ENCODE data around the gene CEP290. TPM values are rescaled to one million over a fixed set of nuclear protein-coding genes. Genes with fewer than 3 reads are reported as not detected.

The CEP290 gene
- total and polyA plus RNA-seq, 4 donors: 1.0 to 4.7 (median 4.0) TPM

- H3K9me3 ChIP-seq (ENCODE audit: control insufficient read depth in 4 of 4, low read length in 3 of 4): peaks cover 0 to 2% (median 0%) of the 10 kb centered on the region in 4 donors
- whole genome bisulfite sequencing: 88% methylated on average over 3 of the region's 3 CpGs
- H3K36me3 ChIP-seq (ENCODE audit: control insufficient read depth in 4 of 4, insufficient read depth in 3 of 4, low read depth in 1 of 4, low read length in 3 of 4): peaks cover 0 to 14% (median 8%) of the 10 kb centered on the region in 4 donors
- H3K4me3 ChIP-seq (ENCODE audit: low read depth in 1 of 3, low read length in 3 of 3): no peak overlapping the region
- no peak for DNase-seq (ENCODE audit: low spot score)
- H3K9ac ChIP-seq (ENCODE audit: low read depth in 1 of 2, low read length in 2 of 2): no peak overlapping the region
- H3K27ac ChIP-seq (ENCODE audit: low read depth in 1 of 2, low read length in 2 of 2): no peak overlapping the region
- H3K4me1 ChIP-seq (ENCODE audit: control insufficient read depth in 4 of 4, insufficient read depth in 4 of 4, low read length in 3 of 4): no peaks in the 10 kb centered on the region
- H3K27me3 ChIP-seq (ENCODE audit: control insufficient read depth in 4 of 4, insufficient read depth in 4 of 4, low read length in 3 of 4): no peaks in the 10 kb centered on the region
- TF ChIP-seq ZBTB33 (IDR thresholded peaks at IDR 0.05) (no peak), TAF1 (conservative IDR thresholded peaks at IDR 0.05) (no peak), FOXA2 (IDR thresholded peaks at IDR 0.05) (no peak), YY1 (IDR thresholded peaks at IDR 0.05) (no peak), REST (IDR thresholded peaks at IDR 0.05) (no peak), RAD21 (IDR thresholded peaks at IDR 0.05) (no peak), FOXA1 (IDR thresholded peaks at IDR 0.05) (no peak), HNF4G (IDR thresholded peaks at IDR 0.05) (no peak), RXRA (IDR thresholded peaks at IDR 0.05) (no peak), JUND (IDR thresholded peaks at IDR 0.05) (no peak), ATF3 (IDR thresholded peaks at IDR 0.05) (no peak), SP1 (IDR thresholded peaks at IDR 0.05) (no peak), HNF4A (conservative IDR thresholded peaks at IDR 0.05) (no peak)
Measured at GRCh38 chr12:88184196-88184595, 42.3 kb upstream of the CEP290 start.

- Histone ChIP-seq H3K36me3 (ENCODE audit: control insufficient read depth in 4 of 4, insufficient read depth in 3 of 4, low read depth in 1 of 4, low read length in 3 of 4) (peaks cover under 1 to 19% (median 8%) of the 10 kb centered on the region in 4 donors), H3K27me3 (ENCODE audit: control insufficient read depth in 4 of 4, insufficient read depth in 4 of 4, low read length in 3 of 4) (no peaks in the 10 kb centered on the region), H3K4me1 (ENCODE audit: control insufficient read depth in 4 of 4, insufficient read depth in 4 of 4, low read length in 3 of 4) (no peaks in the 10 kb centered on the region), H3K9ac (ENCODE audit: low read depth in 1 of 2, low read length in 2 of 2) (no peak overlapping the region), H3K4me3 (ENCODE audit: low read depth in 1 of 3, low read length in 3 of 3) (no peak overlapping the region), H3K27ac (ENCODE audit: low read depth in 1 of 2, low read length in 2 of 2) (no peak overlapping the region), H3K9me3 (ENCODE audit: control insufficient read depth in 4 of 4, low read length in 3 of 4) (peaks cover 0 to 2% (median 0%) of the 10 kb centered on the region in 4 donors)
- DNase-seq (ENCODE audit: low spot score): no peak
- TF ChIP-seq RXRA (IDR thresholded peaks at IDR 0.05) (no peak), JUND (IDR thresholded peaks at IDR 0.05) (no peak), EGR1 (IDR thresholded peaks at IDR 0.05; ENCODE audit: low read depth in 2 of 2) (no peak), RAD21 (IDR thresholded peaks at IDR 0.05) (no peak), MAX (IDR thresholded peaks at IDR 0.05) (no peak), ZBTB33 (IDR thresholded peaks at IDR 0.05) (no peak), NR2F2 (IDR thresholded peaks at IDR 0.05) (no peak)
- 94% methylated on average over 3 of the region's 3 CpGs for WGBS
Measured at GRCh38 chr12:88182416-88182815, 40.5 kb upstream of the CEP290 start.
